GM10266 (cell line): ENCODE measurements around the gene AOPEP.

Experiments used
- DNase-seq: peaks from one replicate; pipeline ENCODE4 v3.0.0; 2012; ENCODE audit errors: extremely low spot score
- CTCF ChIP-seq: IDR thresholded peaks from 2 replicates; pipeline ENCODE4 v1.5.1; 2012; ENCODE audit warnings: mild to moderate bottlenecking, low read depth; ENCODE audit not compliant: control insufficient read depth, insufficient read depth; ENCODE audit errors: missing control alignments

AOPEP gene

GRCh38 chr9:94718936-94719335, 7.6 kb upstream of the AOPEP start:
- no peak for DNase-seq

GRCh38 chr9:94719878-94720277, 6.6 kb upstream of the AOPEP start:
- no peak for TF ChIP-seq CTCF
- DNase-seq, result no peak

More at GRCh38 chr9:94718936-94719335, 7.6 kb upstream of the AOPEP start:
- no peak for TF ChIP-seq CTCF

- no peak for DNase-seq
- TF ChIP-seq CTCF, result no peak
Observed at GRCh38 chr9:94720846-94721549, 5.5 kb upstream of the AOPEP start.

DNA sequence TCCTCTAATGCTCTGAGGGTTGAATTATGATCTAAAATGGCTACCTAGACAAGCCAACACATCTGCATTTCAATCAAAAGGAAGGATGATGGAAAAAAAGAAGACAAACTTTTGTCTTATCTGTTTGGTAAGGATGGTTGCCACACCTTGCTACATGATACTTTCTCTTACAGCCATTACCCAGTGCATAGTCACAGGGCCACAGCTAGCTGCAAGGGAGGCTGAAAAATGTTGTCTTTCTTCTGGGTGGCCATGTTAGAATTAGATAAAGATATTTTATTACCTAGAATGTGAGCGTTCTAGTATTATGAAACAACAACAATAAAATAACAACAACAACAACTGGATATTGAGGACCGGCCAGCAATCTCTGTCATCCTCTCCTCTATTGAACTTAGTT, 4.7 kb upstream of the AOPEP start:
- TF ChIP-seq CTCF, result no peak
- DNase-seq, result no peak

- DNase-seq, result no peak
- no peak for TF ChIP-seq CTCF
Observed at GRCh38 chr9:94725293-94725692, 1.2 kb upstream of the AOPEP start.

DNA sequence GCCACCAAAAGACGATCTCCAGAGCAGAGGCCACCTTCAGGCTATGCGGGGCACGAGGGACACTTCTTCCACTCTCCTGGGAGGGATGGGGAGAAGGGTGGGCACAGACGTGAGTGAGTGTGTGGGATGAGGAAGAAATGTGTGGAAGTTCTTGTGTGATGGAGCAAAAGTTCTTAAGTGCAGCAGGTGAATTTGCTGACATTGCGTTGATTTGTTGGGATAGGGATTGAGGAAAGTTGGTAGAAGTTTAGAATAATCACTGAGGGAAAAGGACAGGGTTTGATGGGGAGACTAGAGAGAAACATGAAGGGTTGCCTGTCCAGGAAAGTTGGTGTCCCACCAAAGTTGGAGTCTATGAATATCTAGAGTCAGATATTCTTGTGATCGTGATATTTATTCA, 2.2 kb downstream of the AOPEP start:
- no peak for DNase-seq
- no peak for TF ChIP-seq CTCF

DNA sequence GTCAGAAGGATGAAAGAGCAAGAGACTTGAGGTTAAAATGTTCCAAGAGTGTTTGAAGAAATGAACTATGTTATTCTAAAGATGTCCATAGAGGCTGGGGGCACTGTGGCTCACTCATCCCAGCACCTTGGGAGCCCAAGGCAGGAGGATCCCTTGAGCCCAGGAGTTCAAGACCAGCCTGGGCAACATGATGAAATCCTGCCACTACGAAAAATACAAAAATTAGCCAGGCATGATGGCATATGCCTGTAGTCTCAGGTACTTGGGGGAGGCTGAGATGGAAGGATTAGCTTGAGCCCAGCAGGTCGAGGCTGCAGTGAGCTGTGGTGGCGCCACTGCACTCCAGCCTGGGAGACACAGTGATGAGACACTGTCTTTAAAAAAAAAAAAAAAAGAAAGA, 2.7 kb downstream of the AOPEP start:
- DNase-seq, result no peak
- TF ChIP-seq CTCF, result no peak
